Mesenchymal stem cell (in vitro differentiated cells and primary cell): ENCODE results near the gene CTNNA3.

Experiments used
- DNase-seq: peaks from one replicate; pipeline ENCODE4 v3.0.0-alpha.2; 2013
- H2AFZ ChIP-seq: one replicate; pipeline ENCODE4 v1.6.1; 2013; ENCODE audit warnings: low read depth, mild to moderate bottlenecking, control low read depth, inconsistent platforms, low read length, moderate library complexity
- H2AK5ac ChIP-seq: 2 replicates; pipeline ENCODE4 v1.6.1; 2013; ENCODE audit warnings: low read length, moderate library complexity, mild to moderate bottlenecking, inconsistent platforms; ENCODE audit not compliant: severe bottlenecking
- H2BK120ac ChIP-seq: one replicate; pipeline ENCODE4 v1.6.1; 2013; ENCODE audit warnings: low read depth, mild to moderate bottlenecking, inconsistent platforms, low read length, moderate library complexity
- H2BK12ac ChIP-seq, 2 experiments: one replicate each; pipeline ENCODE4 v1.6.1; 2013; ENCODE audit warnings: inconsistent platforms in 2 of 2, low read length in 2 of 2, mild to moderate bottlenecking in 2 of 2, moderate library complexity in 2 of 2, control low read depth in 1 of 2
- H2BK15ac ChIP-seq: one replicate; pipeline ENCODE4 v1.6.1; 2013; ENCODE audit warnings: mild to moderate bottlenecking, low read depth, inconsistent platforms; ENCODE audit not compliant: poor library complexity, severe bottlenecking
- H2BK5ac ChIP-seq: 2 replicates; pipeline ENCODE4 v1.6.1; 2013; ENCODE audit warnings: low read depth, mild to moderate bottlenecking, low read length, control low read depth, inconsistent platforms; ENCODE audit not compliant: poor library complexity, severe bottlenecking
- H3K14ac ChIP-seq, 2 experiments: one replicate each; pipeline ENCODE4 v1.6.1; 2013; ENCODE audit warnings: inconsistent platforms in 2 of 2, low read length in 2 of 2, control low read depth in 1 of 2, mild to moderate bottlenecking in 1 of 2, moderate library complexity in 1 of 2
- H3K18ac ChIP-seq, 2 experiments: one replicate each; pipeline ENCODE4 v1.6.1; 2013; ENCODE audit warnings: inconsistent platforms in 2 of 2, low read length in 2 of 2, control low read depth in 1 of 2, low read depth in 1 of 2, mild to moderate bottlenecking in 1 of 2
- H3K23ac ChIP-seq, 2 experiments: one replicate each; pipeline ENCODE4 v1.6.1; 2013; ENCODE audit warnings: inconsistent platforms in 2 of 2, low read length in 2 of 2, mild to moderate bottlenecking in 2 of 2, moderate library complexity in 2 of 2, control low read depth in 1 of 2
- H3K27ac ChIP-seq: 2 replicates; pipeline ENCODE4 v1.5.1; 2013; ENCODE audit warnings: mild to moderate bottlenecking, moderate library complexity, low read length, control low read depth, inconsistent platforms; ENCODE audit not compliant: poor library complexity, severe bottlenecking
- H3K27me3 ChIP-seq, 2 experiments: 2 replicates each; pipeline versions ENCODE4 v1.6.1 to v1.7.0; 2013; ENCODE audit warnings: low read length in 2 of 2, mild to moderate bottlenecking in 2 of 2, moderate library complexity in 2 of 2, control low read depth in 1 of 2, inconsistent platforms in 1 of 2; ENCODE audit not compliant: control insufficient read depth in 1 of 2, insufficient read depth in 1 of 2
- H3K36me3 ChIP-seq, 2 experiments: 2 replicates each; pipeline versions ENCODE4 v1.6.1 to v1.7.0; 2013; ENCODE audit warnings: low read length in 2 of 2, control low read depth in 1 of 2, inconsistent platforms in 1 of 2, low read depth in 1 of 2, mild to moderate bottlenecking in 1 of 2; ENCODE audit not compliant: insufficient read depth in 2 of 2, control insufficient read depth in 1 of 2
- H3K4ac ChIP-seq, 2 experiments: one replicate each; pipeline ENCODE4 v1.6.1; 2013; ENCODE audit warnings: inconsistent platforms in 2 of 2, low read length in 2 of 2, mild to moderate bottlenecking in 2 of 2, moderate library complexity in 2 of 2, control low read depth in 1 of 2, low read depth in 1 of 2
- H3K4me1 ChIP-seq: 2 replicates; pipeline ENCODE4 v1.6.1; 2013; ENCODE audit warnings: low read depth, low read length, control low read depth; ENCODE audit not compliant: control insufficient read depth, insufficient read depth
- H3K4me2 ChIP-seq: 2 replicates; pipeline ENCODE4 v1.6.1; 2013; ENCODE audit warnings: low read length, mild to moderate bottlenecking, inconsistent platforms; ENCODE audit not compliant: poor library complexity, severe bottlenecking
- H3K4me3 ChIP-seq, 2 experiments: 2 replicates each; pipeline versions ENCODE4 v1.5.1 to v1.7.0; 2013; ENCODE audit warnings: low read length in 2 of 2, mild to moderate bottlenecking in 2 of 2, control low read depth in 1 of 2, low read depth in 1 of 2; ENCODE audit not compliant: insufficient read depth in 1 of 2
- H3K79me1 ChIP-seq: replicated peaks from 2 replicates; pipeline ENCODE4 v1.6.1; 2013; ENCODE audit warnings: mild to moderate bottlenecking, control low read depth, low read length, inconsistent platforms; ENCODE audit not compliant: poor library complexity, severe bottlenecking
- H3K9ac ChIP-seq: 2 replicates; pipeline ENCODE4 v1.7.0; 2013; ENCODE audit warnings: mild to moderate bottlenecking, low read length, moderate library complexity
- H3K9me3 ChIP-seq: 2 replicates; pipeline ENCODE4 v1.7.0; 2013; ENCODE audit warnings: mild to moderate bottlenecking, low read length; ENCODE audit not compliant: control insufficient read depth
- H4K8ac ChIP-seq: one replicate; pipeline ENCODE4 v1.6.1; 2013; ENCODE audit warnings: inconsistent platforms, mild to moderate bottlenecking, low read length, moderate library complexity
- H4K91ac ChIP-seq: one replicate; pipeline ENCODE4 v1.6.1; 2013; ENCODE audit warnings: mild to moderate bottlenecking, low read length, inconsistent platforms
- WGBS: methylation state at CpG from one replicate; pipeline ENCODE4 v1.1.7; 2013; ENCODE audit warnings: mixed read lengths; 5-methylcytosine and 5-hydroxymethylcytosine counted together

Gene CTNNA3

DNA sequence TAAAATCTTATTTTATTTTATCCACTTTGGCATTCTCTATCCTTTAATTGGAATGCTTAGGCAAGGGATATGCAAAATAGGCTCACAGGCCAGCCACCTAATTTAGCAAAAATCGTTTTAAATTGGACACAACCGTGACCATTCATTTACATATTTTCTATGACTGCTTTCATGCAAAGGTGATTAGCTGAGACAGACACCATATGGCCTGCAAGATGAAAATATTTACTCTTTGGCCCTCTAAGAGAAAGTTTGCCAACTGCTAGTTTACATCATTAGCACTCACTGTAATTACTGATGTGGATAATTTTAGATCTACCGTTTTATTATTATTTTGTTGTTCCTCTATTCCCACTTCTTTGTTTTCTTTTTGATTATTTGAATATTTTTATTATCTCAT, 1145.6 kb downstream of the CTNNA3 start:
- H2BK120ac ChIP-seq: no peak overlapping the region
- H3K4ac ChIP-seq: no peak overlapping the region
- no peak overlapping the region for H3K14ac ChIP-seq
- H3K27me3 ChIP-seq: no peaks in the 10 kb centered on the region
- no peak overlapping the region for H3K4me2 ChIP-seq
- 77% methylated on average over 2 of the region's 3 CpGs for WGBS
- H2BK12ac ChIP-seq: no peak overlapping the region
- H2AK5ac ChIP-seq: no peak overlapping the region
- H4K8ac ChIP-seq: no peak overlapping the region
- no peak overlapping the region for H4K91ac ChIP-seq
- no peak overlapping the region for H2AFZ ChIP-seq
- H2BK15ac ChIP-seq: no peak overlapping the region
- no peak overlapping the region for H3K18ac ChIP-seq
- H3K4me1 ChIP-seq: no peaks in the 10 kb centered on the region
- no peak overlapping the region for H2BK5ac ChIP-seq
- no peak overlapping the region for H3K9ac ChIP-seq
- no peaks in the 10 kb centered on the region for H3K79me1 ChIP-seq
- H3K23ac ChIP-seq: no peak overlapping the region
- no peak for DNase-seq
- H3K9me3 ChIP-seq: no peaks in the 10 kb centered on the region
- H3K36me3 ChIP-seq: no peaks in the 10 kb centered on the region
- no peak overlapping the region for H3K4me3 ChIP-seq
- no peak overlapping the region for H3K27ac ChIP-seq

GRCh38 chr10:66538908-66539307, 1157.1 kb downstream of the CTNNA3 start:
- Histone ChIP-seq H3K4ac (no peak overlapping the region), H3K18ac (no peak overlapping the region), H3K27ac (no peak overlapping the region), H3K4me1 (no peaks in the 10 kb centered on the region), H3K36me3 (no peaks in the 10 kb centered on the region), H3K27me3 (no peaks in the 10 kb centered on the region), H3K79me1 (no peaks in the 10 kb centered on the region), H2AFZ (no peak overlapping the region), H3K4me3 (no peak overlapping the region), H2BK120ac (no peak overlapping the region), H3K23ac (no peak overlapping the region), H3K14ac (no peak overlapping the region), H2BK12ac (no peak overlapping the region), H2AK5ac (no peak overlapping the region), H4K91ac (no peak overlapping the region), H4K8ac (no peak overlapping the region), H2BK5ac (no peak overlapping the region), H3K9me3 (no peaks in the 10 kb centered on the region), H3K9ac (no peak overlapping the region), H2BK15ac (no peak overlapping the region), H3K4me2 (no peak overlapping the region)
- DNase-seq: no peak
- WGBS: 94% methylated on average over 2 of the region's 3 CpGs

GRCh38 chr10:66538371-66538770, 1157.6 kb downstream of the CTNNA3 start:
- no peak overlapping the region for H4K91ac ChIP-seq
- H3K27ac ChIP-seq: no peak overlapping the region
- H3K9me3 ChIP-seq: peaks cover 1% of the 10 kb centered on the region
- no peak overlapping the region for H3K23ac ChIP-seq
- H3K4ac ChIP-seq: no peak overlapping the region
- no peak overlapping the region for H2BK15ac ChIP-seq
- no peak overlapping the region for H4K8ac ChIP-seq
- no peak overlapping the region for H3K18ac ChIP-seq
- H3K4me3 ChIP-seq: no peak overlapping the region
- H3K9ac ChIP-seq: no peak overlapping the region
- no peak overlapping the region for H3K4me2 ChIP-seq
- no peaks in the 10 kb centered on the region for H3K27me3 ChIP-seq
- no peak overlapping the region for H2AK5ac ChIP-seq
- H2BK12ac ChIP-seq: no peak overlapping the region
- peak; percentile 39 for DNase-seq
- H3K79me1 ChIP-seq: no peaks in the 10 kb centered on the region
- H3K14ac ChIP-seq: no peak overlapping the region
- H3K36me3 ChIP-seq: no peaks in the 10 kb centered on the region
- no peak overlapping the region for H2AFZ ChIP-seq
- H2BK5ac ChIP-seq: no peak overlapping the region
- H2BK120ac ChIP-seq: no peak overlapping the region
- 10% methylated on average over 1 of the region's 3 CpGs for WGBS
- no peaks in the 10 kb centered on the region for H3K4me1 ChIP-seq

DNA sequence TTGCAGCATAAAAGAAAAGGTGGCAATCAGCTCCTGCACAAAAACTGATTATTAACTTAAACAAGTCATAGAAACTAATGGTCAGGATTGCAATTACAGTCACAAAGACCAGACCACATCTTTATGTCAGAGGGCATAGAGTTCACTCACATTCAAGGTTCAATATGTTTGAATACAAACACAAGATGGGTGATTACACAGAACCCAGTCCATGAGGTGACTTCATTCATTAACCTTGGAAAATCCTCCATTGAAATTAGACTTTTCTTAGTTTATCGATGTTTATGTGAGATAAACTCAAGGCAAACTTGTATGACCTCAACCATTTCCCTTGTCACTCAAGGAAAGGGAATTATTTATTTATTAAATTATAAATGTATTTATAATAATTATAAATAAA, 1158.8 kb downstream of the CTNNA3 start:
- no peak overlapping the region for H3K4ac ChIP-seq
- H3K27me3 ChIP-seq: no peaks in the 10 kb centered on the region
- H3K79me1 ChIP-seq: no peaks in the 10 kb centered on the region
- H2AFZ ChIP-seq: no peak overlapping the region
- no peak overlapping the region for H3K27ac ChIP-seq
- no peak overlapping the region for H2BK15ac ChIP-seq
- H3K14ac ChIP-seq: no peak overlapping the region
- WGBS: no CpG with 5 or more reads among the region's 1 CpG
- H4K91ac ChIP-seq: no peak overlapping the region
- H2BK120ac ChIP-seq: no peak overlapping the region
- H3K9ac ChIP-seq: no peak overlapping the region
- no peak overlapping the region for H2BK5ac ChIP-seq
- H3K9me3 ChIP-seq: peaks cover 4% of the 10 kb centered on the region
- H3K18ac ChIP-seq: no peak overlapping the region
- H3K36me3 ChIP-seq: no peaks in the 10 kb centered on the region
- H2AK5ac ChIP-seq: no peak overlapping the region
- no peak overlapping the region for H3K23ac ChIP-seq
- no peak overlapping the region for H3K4me2 ChIP-seq
- no peak overlapping the region for H3K4me3 ChIP-seq
- no peak overlapping the region for H4K8ac ChIP-seq
- H3K4me1 ChIP-seq: no peaks in the 10 kb centered on the region
- no peak for DNase-seq
- H2BK12ac ChIP-seq: no peak overlapping the region
